Uterus (tissue), 2 donors: ENCODE data around the gene NXN.

Experiments used
- CTCF ChIP-seq, 4 experiments: fragments of 200-600 bp in 2 of 4; fragments of 450-650 bp in 2 of 4; sonication (generic) in 2 of 4; IDR thresholded peaks; one replicate each; pipeline ENCODE4 v1.5.1; 2016 to 2019; ENCODE audit warnings: antibody characterized with exemption in 4 of 4, mild to moderate bottlenecking in 2 of 4, moderate library complexity in 1 of 4
- POLR2A ChIP-seq, 2 donors: fragments of 450-650 bp; IDR thresholded peaks; one replicate each; pipeline ENCODE4 v1.6.1; 2016; ENCODE audit warnings: antibody characterized with exemption in 2 of 2, mild to moderate bottlenecking in 1 of 2, moderate library complexity in 1 of 2

- no peak for TF ChIP-seq CTCF (IDR thresholded peaks at IDR 0.05)
- no peak for TF ChIP-seq POLR2A (IDR thresholded peaks at IDR 0.05)
Measured at GRCh38 chr17:774313-774584, 205.3 kb downstream of the NXN start.
